GM19463 (cell line): ENCODE measurements around the gene LMAN1.

ENCODE experiments used
- ATAC-seq: cut with Tn5 transposase; IDR thresholded peaks from one replicate; pipeline ENCODE4 v1.9.1; 2021; ENCODE audit warnings: mild to moderate bottlenecking, moderate library complexity; ENCODE audit not compliant: unreplicated experiment

LMAN1 gene

DNA sequence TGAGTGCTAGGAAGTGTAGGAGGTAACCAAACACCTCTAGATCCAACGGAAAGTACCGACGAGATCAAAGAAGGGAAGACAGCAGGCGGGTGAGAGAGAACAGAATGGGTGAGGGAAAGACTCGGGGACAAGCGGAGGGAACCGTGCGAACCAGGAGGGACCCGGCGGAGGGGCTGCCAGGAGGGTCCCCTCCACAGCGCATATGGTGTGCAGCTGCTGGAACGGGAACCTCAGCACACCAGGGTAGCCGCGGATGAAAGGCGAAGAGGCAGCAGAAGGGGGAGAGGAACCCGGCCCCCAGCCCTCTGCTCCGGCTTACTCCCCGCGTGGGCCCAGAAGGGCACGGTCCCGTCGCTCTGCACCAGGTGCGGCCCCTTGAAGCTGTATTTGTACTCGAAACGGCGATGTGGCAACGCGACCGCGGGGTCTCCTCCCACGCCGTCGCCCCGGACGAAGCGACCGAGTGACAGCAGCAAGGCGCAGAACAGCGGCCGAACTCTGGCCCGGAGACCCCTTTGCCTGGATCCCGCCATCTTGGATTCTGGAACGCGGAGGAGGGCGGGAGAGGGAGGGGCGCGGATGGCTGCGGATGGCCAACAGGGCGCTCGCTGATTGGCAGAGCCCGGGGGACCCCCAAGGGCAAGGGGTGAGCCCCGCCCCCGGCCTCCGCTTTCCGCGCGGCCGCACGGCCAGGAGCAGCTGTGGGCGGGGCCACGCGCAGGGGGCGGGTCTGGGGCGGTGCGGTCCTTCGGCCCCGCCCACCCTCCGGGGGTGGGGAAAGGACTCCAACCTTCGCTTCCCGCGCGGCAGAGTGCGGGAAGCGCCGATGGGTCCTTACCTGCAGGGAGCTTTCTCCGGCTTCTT is at the start of gene LMAN1:
Gene LMAN1 (minus strand): TSS at position 554 of the 864 bp plus-strand sequence. CDS start 21 bp downstream, at position 533.
- ATAC-seq: peak; percentile 97

- peak; percentile 97 for ATAC-seq
These were observed 43.5 kb upstream of the LMAN1 start for GRCh38 chr18:59402432-59403090.

DNA sequence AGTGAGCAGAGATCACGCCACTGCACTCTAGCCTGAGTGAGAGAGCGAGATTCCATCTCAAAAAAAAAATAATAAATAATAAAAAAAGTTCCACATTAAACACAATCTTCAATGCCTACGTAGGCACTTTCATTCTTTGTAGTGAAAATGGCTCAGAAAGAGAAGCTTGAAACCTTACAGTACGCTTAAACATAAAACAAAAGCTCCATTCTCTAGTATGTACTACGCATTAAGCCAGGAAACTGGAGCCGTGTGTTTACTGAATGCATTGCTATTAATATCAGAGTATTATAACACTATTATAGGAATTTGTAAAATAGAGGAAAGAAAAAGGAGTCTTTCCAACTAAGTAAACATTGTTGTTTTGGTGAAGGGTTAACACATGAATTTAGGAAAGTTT is 41.3 kb upstream of the LMAN1 start:
- ATAC-seq: no peak

DNA sequence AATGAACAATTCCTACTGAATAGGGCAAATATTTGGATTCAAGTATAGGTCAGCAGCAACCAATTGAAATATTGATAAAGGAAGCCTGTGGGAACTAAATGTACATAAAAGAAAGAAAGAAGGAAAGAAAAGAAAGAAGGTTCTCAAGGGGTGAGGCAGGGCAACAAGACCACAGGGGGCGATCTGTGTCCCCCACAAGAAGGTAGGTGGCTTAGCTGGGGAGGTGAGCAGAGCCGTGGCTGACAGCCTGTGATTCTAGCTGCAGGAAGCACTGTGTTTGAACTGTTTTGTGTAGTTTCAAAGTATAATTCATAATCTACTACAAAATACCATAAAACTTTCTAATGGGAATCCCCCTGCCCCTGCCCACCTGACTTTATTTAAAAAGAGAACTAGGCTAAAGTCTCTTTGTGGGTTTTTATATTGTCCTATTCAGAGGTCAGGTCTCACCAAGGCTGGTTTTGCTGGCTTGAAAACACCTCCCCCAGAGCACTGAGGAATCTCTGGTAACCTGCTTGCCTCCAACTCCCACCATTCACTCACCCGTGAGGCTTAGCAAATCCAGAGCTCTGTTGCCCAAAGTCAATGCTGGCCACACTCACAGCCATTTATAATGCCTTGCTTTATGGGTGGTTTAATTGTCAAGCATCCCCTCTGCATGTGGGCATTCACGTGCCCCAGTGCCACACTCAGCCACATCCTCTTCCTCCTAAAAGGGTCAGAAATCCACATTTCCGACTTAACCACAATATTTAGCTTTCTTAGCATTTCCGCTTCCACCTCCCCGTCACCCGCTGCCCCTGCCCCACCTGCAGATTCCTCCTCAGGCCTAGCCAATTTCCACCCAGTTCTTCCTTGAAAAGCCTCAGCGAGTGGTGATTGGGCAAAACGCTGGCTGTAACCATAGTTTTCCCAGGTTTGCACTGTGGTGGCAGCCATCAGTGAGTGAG is 36.4 kb upstream of the LMAN1 start:
- ATAC-seq: no peak

- no peak for ATAC-seq
These were observed 34.3 kb upstream of the LMAN1 start for GRCh38 chr18:59393381-59393780.

DNA sequence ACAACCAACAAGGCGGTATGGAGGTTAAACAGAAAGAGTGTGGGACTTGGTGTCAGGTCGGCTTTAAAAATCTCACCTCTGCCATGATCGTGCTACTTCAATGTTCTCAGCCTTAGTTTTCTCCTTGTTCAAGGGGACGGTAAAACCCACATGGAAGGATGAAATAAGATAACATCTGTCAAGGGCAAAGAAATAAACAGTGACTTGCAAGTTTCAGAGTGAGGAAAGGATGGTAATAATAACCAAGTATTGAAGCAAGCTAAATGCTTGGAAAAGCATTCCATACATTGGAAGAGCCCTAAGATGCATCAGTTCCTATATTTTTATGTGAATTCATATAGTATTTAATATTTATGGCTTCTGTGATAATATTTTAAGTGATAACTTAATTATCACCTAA is 29.8 kb upstream of the LMAN1 start:
- ATAC-seq: no peak

- ATAC-seq: no peak
These were observed 28.9 kb upstream of the LMAN1 start for GRCh38 chr18:59387687-59388565.

- no peak for ATAC-seq
These were observed 28.0 kb upstream of the LMAN1 start for GRCh38 chr18:59386909-59387686.

DNA sequence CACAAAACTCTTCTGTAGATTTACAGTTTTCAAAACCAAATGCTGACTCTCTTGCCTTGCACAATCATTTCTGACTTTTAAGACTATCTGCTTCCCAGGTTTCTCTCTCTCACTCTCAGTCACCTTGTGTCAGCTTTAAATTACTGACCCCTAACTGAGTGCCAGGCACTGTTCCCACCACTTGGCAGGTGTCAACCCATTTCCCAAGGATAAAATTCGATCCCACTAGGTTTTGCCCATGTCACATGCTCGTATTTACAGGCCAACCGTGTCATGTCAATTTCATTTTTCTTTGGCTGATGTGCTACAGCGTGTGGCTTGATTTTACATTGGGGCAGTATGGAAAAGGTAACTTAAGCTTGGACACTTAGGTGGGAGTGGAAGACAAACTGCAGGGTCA is 26.1 kb upstream of the LMAN1 start:
- no peak for ATAC-seq

DNA sequence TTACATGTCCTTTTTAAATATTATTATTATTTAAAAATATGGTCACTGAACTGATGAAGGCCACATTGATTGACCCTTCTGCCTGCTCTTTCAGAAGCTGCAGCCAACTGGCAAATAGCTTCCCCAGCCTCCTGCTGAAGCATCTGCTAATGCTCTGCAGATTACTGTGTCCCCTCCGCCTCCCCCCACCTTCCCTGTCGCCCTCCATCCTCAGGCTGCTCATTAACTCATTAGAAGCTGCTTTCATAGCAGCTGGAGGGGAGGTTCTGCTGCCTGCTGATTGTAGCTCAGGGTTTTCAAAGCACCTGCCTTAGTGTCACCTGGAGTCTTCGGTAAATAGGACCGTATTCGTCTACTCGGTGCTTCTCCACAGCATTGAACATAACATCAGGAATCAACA is 24.8 kb upstream of the LMAN1 start:
- no peak for ATAC-seq

GRCh38 chr18:59382383-59382782 is 23.3 kb upstream of the LMAN1 start:
- ATAC-seq: no peak

- no peak for ATAC-seq
These were observed 22.9 kb upstream of the LMAN1 start for GRCh38 chr18:59381949-59382348.

GRCh38 chr18:59380706-59381105 is 21.6 kb upstream of the LMAN1 start:
- ATAC-seq: no peak

- ATAC-seq: no peak
These were observed 20.9 kb upstream of the LMAN1 start for GRCh38 chr18:59379772-59380522.

- no peak for ATAC-seq
These were observed 18.7 kb upstream of the LMAN1 start for GRCh38 chr18:59377613-59378337.

GRCh38 chr18:59376351-59376935 is 17.4 kb upstream of the LMAN1 start:
- no peak for ATAC-seq

DNA sequence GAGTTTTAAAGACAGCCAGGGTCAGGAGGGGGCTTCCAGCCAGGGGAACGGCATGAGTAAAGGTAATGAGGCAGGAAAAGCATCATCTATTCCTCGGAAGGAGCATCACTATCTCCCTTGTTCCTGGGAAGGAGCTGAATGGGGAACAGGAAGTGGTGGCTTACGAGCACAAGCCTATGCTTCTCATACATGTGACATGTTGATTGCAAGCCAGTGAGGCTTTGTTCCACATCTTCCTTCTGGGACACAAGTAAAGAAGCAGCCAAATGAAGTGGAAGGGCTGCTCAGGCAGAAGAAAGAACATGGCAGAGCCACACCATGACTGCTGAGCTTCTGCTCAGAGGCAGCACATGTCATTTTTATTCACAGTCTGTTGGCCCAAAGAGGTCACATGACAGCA is 15.1 kb upstream of the LMAN1 start:
- no peak for ATAC-seq

DNA sequence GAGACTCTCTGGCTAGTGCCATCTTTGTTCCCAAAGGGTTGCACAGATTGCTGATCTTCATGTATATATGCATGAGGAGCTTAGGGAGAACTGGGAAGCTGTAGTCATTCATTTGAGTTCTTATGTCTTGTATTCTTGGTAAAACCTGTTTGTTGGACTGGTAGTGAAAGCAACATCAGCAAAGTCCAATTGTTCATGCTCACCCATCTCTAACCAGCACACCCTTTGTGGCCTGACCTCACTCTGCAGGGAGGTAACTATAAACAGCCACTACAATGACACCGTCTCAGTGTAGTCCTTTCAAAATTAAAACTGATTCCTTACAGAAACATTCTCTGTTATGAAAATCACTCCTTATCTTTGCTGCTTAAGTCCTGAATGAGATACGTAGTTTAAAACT is 13.9 kb upstream of the LMAN1 start:
- no peak for ATAC-seq
